ENCODE results near the gene LAMA2.
"Not testable (repeated sequence)": the region's sequence is repeated elsewhere in the genome, so short reads cannot be mapped to it uniquely, and the experiment has no call there.

Gene LAMA2

DNA sequence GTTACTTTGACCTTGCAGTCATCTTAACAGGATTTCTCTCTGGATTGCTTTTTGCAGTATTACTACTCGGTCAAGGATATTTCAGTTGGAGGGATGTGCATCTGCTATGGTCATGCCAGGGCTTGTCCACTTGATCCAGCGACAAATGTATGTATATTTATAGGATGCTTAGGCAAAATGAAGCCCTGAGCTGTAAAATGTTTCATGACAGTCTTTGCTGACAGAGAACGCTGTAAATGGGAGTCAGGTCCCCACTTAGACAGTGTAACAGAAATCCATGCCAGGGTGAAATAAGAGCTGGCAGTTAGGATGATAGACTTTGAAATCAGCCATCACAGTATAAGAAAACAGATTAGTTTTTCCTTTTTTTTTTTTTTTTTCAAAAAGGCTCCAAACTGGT, 264.0 kb downstream of the LAMA2 start:
- DNase-seq (ENCODE audit: low read depth): peak; percentile 35
- TF ChIP-seq, protein P1, sequence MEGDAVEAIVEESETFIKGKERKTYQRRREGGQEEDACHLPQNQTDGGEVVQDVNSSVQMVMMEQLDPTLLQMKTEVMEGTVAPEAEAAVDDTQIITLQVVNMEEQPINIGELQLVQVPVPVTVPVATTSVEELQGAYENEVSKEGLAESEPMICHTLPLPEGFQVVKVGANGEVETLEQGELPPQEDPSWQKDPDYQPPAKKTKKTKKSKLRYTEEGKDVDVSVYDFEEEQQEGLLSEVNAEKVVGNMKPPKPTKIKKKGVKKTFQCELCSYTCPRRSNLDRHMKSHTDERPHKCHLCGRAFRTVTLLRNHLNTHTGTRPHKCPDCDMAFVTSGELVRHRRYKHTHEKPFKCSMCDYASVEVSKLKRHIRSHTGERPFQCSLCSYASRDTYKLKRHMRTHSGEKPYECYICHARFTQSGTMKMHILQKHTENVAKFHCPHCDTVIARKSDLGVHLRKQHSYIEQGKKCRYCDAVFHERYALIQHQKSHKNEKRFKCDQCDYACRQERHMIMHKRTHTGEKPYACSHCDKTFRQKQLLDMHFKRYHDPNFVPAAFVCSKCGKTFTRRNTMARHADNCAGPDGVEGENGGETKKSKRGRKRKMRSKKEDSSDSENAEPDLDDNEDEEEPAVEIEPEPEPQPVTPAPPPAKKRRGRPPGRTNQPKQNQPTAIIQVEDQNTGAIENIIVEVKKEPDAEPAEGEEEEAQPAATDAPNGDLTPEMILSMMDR (IDR thresholded peaks at IDR 0.05; ENCODE audit: insufficient read depth, low read depth, low read length, missing control alignments): no peak
- no peak overlapping the region for H3K4me3 ChIP-seq (ENCODE audit: low read length)

DNA sequence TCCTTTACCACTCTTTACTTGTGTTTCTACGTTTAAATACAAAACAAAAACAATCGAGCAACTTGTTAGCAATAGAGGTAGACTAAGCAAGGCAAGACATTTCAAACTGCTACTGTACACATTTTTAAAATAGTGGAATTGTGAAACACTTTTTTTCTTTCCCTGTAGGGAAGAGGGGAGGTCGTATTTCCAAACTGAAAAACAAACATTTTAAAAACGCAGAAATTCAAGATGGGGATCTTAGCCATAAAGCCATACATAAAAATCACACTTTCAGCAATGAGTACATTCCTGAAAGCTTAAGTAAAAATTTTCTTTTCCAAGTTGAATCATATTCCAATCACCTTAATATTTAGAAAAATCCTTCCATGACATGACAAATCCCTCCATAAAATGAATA, 267.6 kb downstream of the LAMA2 start:
- DNase-seq (ENCODE audit: low read depth): no peak
- no peak overlapping the region for H3K4me3 ChIP-seq (ENCODE audit: low read length)
- TF ChIP-seq, protein P1 (IDR thresholded peaks at IDR 0.05; ENCODE audit: insufficient read depth, low read depth, low read length, missing control alignments): no peak

DNA sequence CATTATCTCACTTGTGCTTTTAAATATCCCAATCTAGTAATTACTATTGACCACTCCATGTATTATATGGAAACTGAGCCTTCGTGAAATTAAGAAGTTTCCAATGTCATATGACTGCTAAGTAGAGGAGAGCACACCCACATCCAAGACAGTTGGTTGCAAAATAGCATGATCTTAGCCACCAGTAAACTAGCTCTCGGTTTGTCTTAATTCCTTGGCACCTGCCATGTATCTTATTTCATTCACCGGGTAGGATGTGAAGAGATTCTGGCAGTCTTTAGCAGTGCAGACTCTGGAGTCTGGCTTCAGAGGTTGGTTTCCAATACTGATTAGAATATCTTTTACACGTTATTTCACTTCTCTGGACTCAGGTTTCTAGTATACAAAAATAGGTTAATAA, 270.3 kb downstream of the LAMA2 start:
- no peak for DNase-seq (ENCODE audit: low read depth)
- H3K4me3 ChIP-seq (ENCODE audit: low read length): no peak overlapping the region
- TF ChIP-seq, protein P1 (IDR thresholded peaks at IDR 0.05; ENCODE audit: insufficient read depth, low read depth, low read length, missing control alignments): no peak

DNA sequence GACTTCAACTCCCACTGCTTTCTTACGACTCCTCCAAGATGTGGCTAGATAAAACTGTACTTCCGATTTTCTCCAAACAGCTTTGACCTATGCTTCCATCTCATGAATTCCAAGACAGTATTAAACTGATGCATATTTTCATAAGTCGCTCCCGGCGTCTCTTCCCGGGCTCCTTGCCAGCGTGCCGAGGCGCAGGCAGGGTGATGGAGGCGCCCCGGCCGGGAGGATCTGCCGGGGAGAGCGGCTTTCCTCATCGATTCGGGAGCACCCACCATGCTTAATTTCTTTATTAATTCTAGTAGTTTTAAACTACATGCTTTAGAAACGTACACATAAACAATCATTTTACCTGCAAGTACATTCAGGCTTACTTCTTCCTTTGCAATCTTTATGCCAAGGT, 276.3 kb downstream of the LAMA2 start:
- not testable (repeated sequence) for H3K4me3 ChIP-seq (ENCODE audit: low read length); DNase-seq (ENCODE audit: low read depth)

DNA sequence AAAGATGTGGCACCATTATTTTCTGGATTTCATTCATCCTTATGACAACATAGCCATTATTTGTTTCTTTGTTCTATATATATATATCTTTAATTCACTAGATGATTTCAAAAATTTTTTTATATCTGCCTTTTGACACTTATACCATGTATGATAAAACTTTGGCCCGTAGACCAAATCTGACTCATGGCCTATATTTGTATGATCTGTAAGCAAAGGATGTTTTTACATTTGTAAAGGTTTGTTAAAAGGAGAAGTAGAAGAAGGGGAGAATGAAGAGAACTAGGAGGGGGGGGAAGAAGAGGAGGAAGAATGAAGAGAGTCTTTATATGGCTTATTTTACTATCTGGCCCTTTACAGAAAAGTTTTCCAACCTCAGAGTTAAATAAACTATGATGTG, 279.7 kb downstream of the LAMA2 start:
- TF ChIP-seq, protein P1 (IDR thresholded peaks at IDR 0.05; ENCODE audit: insufficient read depth, low read depth, low read length, missing control alignments): no peak
- no peak overlapping the region for H3K4me3 ChIP-seq (ENCODE audit: low read length)
- DNase-seq (ENCODE audit: low read depth): no peak

DNA sequence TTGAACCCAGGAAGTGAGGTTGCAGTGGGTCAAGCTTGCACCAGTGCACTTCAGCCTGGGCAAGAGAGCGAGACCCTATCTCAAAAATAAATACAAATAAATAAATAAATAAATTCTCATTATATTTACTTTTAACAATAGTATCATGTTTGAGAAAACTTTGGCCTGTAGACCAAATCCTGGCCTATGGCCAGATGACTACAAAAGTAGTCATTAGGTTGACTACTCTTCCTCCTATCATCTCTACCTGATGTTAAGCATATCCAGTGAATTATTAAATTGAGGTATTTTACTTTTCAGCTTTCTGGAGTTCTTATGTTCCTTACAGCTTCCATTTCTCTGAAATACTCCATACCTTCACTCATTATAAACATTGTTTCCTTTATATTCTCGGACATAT, 280.6 kb downstream of the LAMA2 start:
- peak; percentile 50 for DNase-seq (ENCODE audit: low read depth)
- no peak overlapping the region for H3K4me3 ChIP-seq (ENCODE audit: low read length)
- TF ChIP-seq, protein P1 (IDR thresholded peaks at IDR 0.05; ENCODE audit: insufficient read depth, low read depth, low read length, missing control alignments): no peak

DNA sequence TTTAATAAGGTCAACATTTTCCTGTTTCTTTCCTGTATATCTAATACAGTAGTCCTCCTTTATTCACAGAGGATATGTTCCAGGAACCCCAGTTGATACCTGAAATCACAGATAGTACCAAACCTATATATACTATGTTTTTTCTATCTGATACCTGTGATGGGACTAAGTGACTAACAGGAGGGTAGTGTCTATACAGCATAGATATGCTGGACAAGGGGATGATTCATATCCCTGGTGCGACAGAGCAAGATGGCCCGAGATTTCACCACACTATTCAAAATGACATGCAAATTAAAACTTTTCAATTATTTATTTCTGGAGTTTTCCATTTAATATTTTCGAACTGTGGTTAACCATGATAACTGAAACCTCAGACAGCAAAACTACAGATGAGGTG, 281.1 kb downstream of the LAMA2 start:
- TF ChIP-seq, protein P1 (IDR thresholded peaks at IDR 0.05; ENCODE audit: insufficient read depth, low read depth, low read length, missing control alignments): no peak
- H3K4me3 ChIP-seq (ENCODE audit: low read length): no peak overlapping the region
- no peak for DNase-seq (ENCODE audit: low read depth)

DNA sequence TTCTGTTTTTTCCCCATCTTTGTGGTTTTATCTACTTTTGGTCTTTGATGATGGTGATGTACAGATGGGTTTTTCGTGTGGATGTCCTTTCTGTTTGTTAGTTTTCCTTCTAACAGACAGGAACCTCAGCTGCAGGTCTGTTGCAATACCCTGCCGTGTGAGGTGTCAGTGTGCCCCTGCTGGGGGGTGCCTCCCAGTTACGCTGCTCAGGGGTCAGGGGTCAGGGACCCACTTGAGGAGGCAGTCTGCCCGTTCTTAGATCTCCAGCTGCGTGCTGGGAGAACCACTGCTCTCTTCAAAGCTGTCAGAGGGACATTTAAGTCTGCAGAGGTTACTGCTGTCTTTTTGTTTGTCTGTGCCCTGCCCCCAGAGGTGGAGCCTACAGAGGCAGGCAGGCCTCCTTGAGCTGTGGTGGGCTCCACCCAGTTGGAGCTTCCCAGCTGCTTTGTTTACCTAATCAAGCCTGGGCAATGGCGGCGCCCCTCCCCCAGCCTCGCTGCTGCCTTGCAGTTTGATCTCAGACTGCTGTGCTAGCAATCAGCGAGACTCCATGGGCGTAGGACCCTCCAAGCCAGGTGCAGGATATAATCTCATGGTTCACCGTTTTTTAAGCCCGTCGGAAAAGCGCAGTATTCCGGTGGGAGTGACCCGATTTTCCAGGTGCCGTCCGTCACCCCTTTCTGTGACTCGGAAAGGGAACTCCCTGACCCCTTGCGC, 289.5 kb downstream of the LAMA2 start:
- not testable (repeated sequence) for DNase-seq (ENCODE audit: low read depth); H3K4me3 ChIP-seq (ENCODE audit: low read length)

Data from epithelial cell of esophagus (primary cell).